Nephron (organoid): ENCODE results near the gene SORCS2.

Experiments
- H3K27ac Mint-ChIP-seq, 3 experiments: 2 replicates each; pipeline ENCODE4 v1.8.0; 2020; ENCODE audit warnings: mixed read lengths in 3 of 3, mild to moderate bottlenecking in 2 of 3, moderate library complexity in 1 of 3
- H3K27me3 Mint-ChIP-seq: 2 replicates; pipeline ENCODE4 v1.8.0; 2021; ENCODE audit warnings: low read depth, mild to moderate bottlenecking, moderate library complexity, mixed read lengths
- H3K36me3 Mint-ChIP-seq: 2 replicates; pipeline ENCODE4 v1.8.0; 2020; ENCODE audit warnings: low read depth, mixed read lengths
- H3K4me1 Mint-ChIP-seq: 2 replicates; pipeline ENCODE4 v1.8.0; 2020; ENCODE audit warnings: mixed read lengths
- H3K4me3 Mint-ChIP-seq, 3 experiments: 2 replicates each; pipeline ENCODE4 v1.8.0; 2020; ENCODE audit warnings: mild to moderate bottlenecking in 3 of 3, mixed read lengths in 3 of 3, moderate library complexity in 2 of 3
- H3K9me3 Mint-ChIP-seq: 2 replicates; pipeline ENCODE4 v1.8.0; 2020; ENCODE audit warnings: mixed read lengths
- CTCF ChIP-seq, 3 experiments: fragments of 200-600 bp; sonication (generic); IDR thresholded peaks; one replicate each; pipeline ENCODE4 v1.5.0; 2021; ENCODE audit warnings: antibody characterized with exemption in 3 of 3; ENCODE audit not compliant: unreplicated experiment in 3 of 3

SORCS2 gene

GRCh38 chr4:7758476-7758875 lies 566.1 kb downstream of the SORCS2 start:
- Mint-ChIP-seq H3K4me1 (peaks cover 42% of the 10 kb centered on the region), H3K4me3 (peak overlapping the region in 1 of 3 experiments; percentile 16), H3K27me3 (peaks cover 3% of the 10 kb centered on the region), H3K27ac (peak overlapping the region in 2 of 3 experiments; percentile 46 to 90), H3K36me3 (peaks cover 19% of the 10 kb centered on the region), H3K9me3 (no peaks in the 10 kb centered on the region)
- no peak for TF ChIP-seq CTCF (IDR thresholded peaks at IDR 0.05; ENCODE audit: unreplicated experiment in 3 of 3)

GRCh38 chr4:7759216-7759615 lies 566.9 kb downstream of the SORCS2 start:
- Mint-ChIP-seq H3K4me3 (no peak overlapping the region), H3K27ac (peak overlapping the region in 1 of 3 experiments; percentile 22), H3K27me3 (no peaks in the 10 kb centered on the region), H3K4me1 (peaks cover 35% of the 10 kb centered on the region), H3K36me3 (peaks cover 24% of the 10 kb centered on the region), H3K9me3 (no peaks in the 10 kb centered on the region)
- no peak for TF ChIP-seq CTCF (IDR thresholded peaks at IDR 0.05; ENCODE audit: unreplicated experiment in 3 of 3)

- H3K4me1 Mint-ChIP-seq = peaks cover 34% of the 10 kb centered on the region
Observed at GRCh38 chr4:7759635-7760034, 567.3 kb downstream of the SORCS2 start.

GRCh38 chr4:7760228-7760627 lies 567.9 kb downstream of the SORCS2 start:
- no peaks in the 10 kb centered on the region for H3K27me3 Mint-ChIP-seq
- no peak overlapping the region for H3K27ac Mint-ChIP-seq
- no peaks in the 10 kb centered on the region for H3K9me3 Mint-ChIP-seq
- TF ChIP-seq CTCF (IDR thresholded peaks at IDR 0.05; ENCODE audit: unreplicated experiment in 3 of 3) = no peak
- H3K4me1 Mint-ChIP-seq = peaks cover 34% of the 10 kb centered on the region
- no peak overlapping the region for H3K4me3 Mint-ChIP-seq
- H3K36me3 Mint-ChIP-seq = peaks cover 28% of the 10 kb centered on the region

More at GRCh38 chr4:7759635-7760034, 567.3 kb downstream of the SORCS2 start:
- TF ChIP-seq CTCF (IDR thresholded peaks at IDR 0.05; ENCODE audit: unreplicated experiment in 3 of 3) = no peak
- no peaks in the 10 kb centered on the region for H3K27me3 Mint-ChIP-seq
- peak overlapping the region in 1 of 3 experiments; percentile 22 for H3K27ac Mint-ChIP-seq
- no peak overlapping the region for H3K4me3 Mint-ChIP-seq
- no peaks in the 10 kb centered on the region for H3K9me3 Mint-ChIP-seq
- peaks cover 25% of the 10 kb centered on the region for H3K36me3 Mint-ChIP-seq

GRCh38 chr4:7760706-7761105 lies 568.4 kb downstream of the SORCS2 start:
- no peak for TF ChIP-seq CTCF (IDR thresholded peaks at IDR 0.05; ENCODE audit: unreplicated experiment in 3 of 3)
- Mint-ChIP-seq H3K9me3 (no peaks in the 10 kb centered on the region), H3K4me3 (no peak overlapping the region), H3K4me1 (peaks cover 34% of the 10 kb centered on the region), H3K27ac (no peak overlapping the region), H3K27me3 (no peaks in the 10 kb centered on the region), H3K36me3 (peaks cover 33% of the 10 kb centered on the region)

- peaks cover 38% of the 10 kb centered on the region for H3K36me3 Mint-ChIP-seq
- no peak for TF ChIP-seq CTCF (IDR thresholded peaks at IDR 0.05; ENCODE audit: unreplicated experiment in 3 of 3)
- peaks cover 34% of the 10 kb centered on the region for H3K4me1 Mint-ChIP-seq
- H3K9me3 Mint-ChIP-seq = no peaks in the 10 kb centered on the region
- no peak overlapping the region for H3K4me3 Mint-ChIP-seq
- peak overlapping the region in 2 of 3 experiments; percentile 3 to 26 for H3K27ac Mint-ChIP-seq
- H3K27me3 Mint-ChIP-seq = no peaks in the 10 kb centered on the region
Observed at GRCh38 chr4:7761312-7761711, 569.0 kb downstream of the SORCS2 start.
